Duodenal mucosa (tissue), 2 donors: ENCODE data around the gene PWWP2B.
A peak's percentile ranks its signal among the peaks of the same experiment; 100 is the strongest.
"Not testable (repeated sequence)": the region's sequence is repeated elsewhere in the genome, so short reads cannot be mapped to it uniquely, and the experiment has no call there.

Experiments
- H3K27ac ChIP-seq: one replicate; pipeline ENCODE4 v1.7.0; 2013; ENCODE audit warnings: low read depth, low read length
- H3K27me3 ChIP-seq, 2 donors: one replicate each; pipeline ENCODE4 v1.7.0; 2013; ENCODE audit warnings: low read length in 2 of 2, control low read depth in 1 of 2; ENCODE audit not compliant: insufficient read depth in 2 of 2, control insufficient read depth in 1 of 2
- H3K36me3 ChIP-seq, 2 donors: one replicate each; pipeline ENCODE4 v1.7.0; 2013; ENCODE audit warnings: low read length in 2 of 2, control low read depth in 1 of 2; ENCODE audit not compliant: insufficient read depth in 2 of 2, control insufficient read depth in 1 of 2
- H3K4me1 ChIP-seq, 2 donors: one replicate each; pipeline ENCODE4 v1.7.0; 2013; ENCODE audit warnings: low read length in 2 of 2, control low read depth in 1 of 2; ENCODE audit not compliant: insufficient read depth in 2 of 2, control insufficient read depth in 1 of 2
- H3K4me3 ChIP-seq, 2 donors: one replicate each; pipeline ENCODE4 v1.7.0; 2013; ENCODE audit warnings: low read length in 2 of 2, low read depth in 1 of 2
- H3K9ac ChIP-seq, 2 donors: one replicate each; pipeline ENCODE4 v1.7.0; 2013; ENCODE audit warnings: low read length in 2 of 2, low read depth in 1 of 2
- H3K9me3 ChIP-seq, 2 donors: one replicate each; pipeline ENCODE4 v1.7.0; 2013; ENCODE audit warnings: low read length in 2 of 2, control low read depth in 1 of 2; ENCODE audit not compliant: control insufficient read depth in 1 of 2

PWWP2B gene

GRCh38 chr10:132397036-132397541, at the start of gene PWWP2B:
TSS of gene PWWP2B (plus strand) at chr10:132397200. CDS start at chr10:132397227, 27 bp downstream.
- Histone ChIP-seq H3K27ac (peak within 1 kb of the TSS; percentile 84), H3K27me3 (no peaks in the 10 kb centered on the region), H3K36me3 (no peaks in the 10 kb centered on the region), H3K9me3 (no peaks in the 10 kb centered on the region), H3K9ac (peak within 1 kb of the TSS; percentile 64 to 74), H3K4me3 (peak within 1 kb of the TSS; percentile 78), H3K4me1 (peaks cover 31 to 36% of the 10 kb centered on the region in 2 donors)

GRCh38 chr10:132347211-132347930, 49.6 kb upstream of the PWWP2B start:
- Histone ChIP-seq H3K4me1 (no peaks in the 10 kb centered on the region), H3K9me3 (no peaks in the 10 kb centered on the region), H3K4me3 (no peak overlapping the region), H3K36me3 (peaks cover 6 to 27% of the 10 kb centered on the region in 2 donors), H3K27me3 (no peaks in the 10 kb centered on the region), H3K9ac (no peak overlapping the region), H3K27ac (no peak overlapping the region)

- Histone ChIP-seq H3K27me3 (no peaks in the 10 kb centered on the region), H3K9ac (no peak overlapping the region), H3K9me3 (no peaks in the 10 kb centered on the region), H3K36me3 (peaks cover 6 to 27% of the 10 kb centered on the region in 2 donors), H3K4me3 (no peak overlapping the region), H3K27ac (no peak overlapping the region), H3K4me1 (no peaks in the 10 kb centered on the region)
Measured at GRCh38 chr10:132347931-132348267, 49.1 kb upstream of the PWWP2B start.

- H3K27me3 ChIP-seq = no peaks in the 10 kb centered on the region
- H3K27ac ChIP-seq = no peak overlapping the region
- no peaks in the 10 kb centered on the region for H3K9me3 ChIP-seq
- H3K36me3 ChIP-seq = peaks cover 3 to 17% of the 10 kb centered on the region in 2 donors
- H3K4me1 ChIP-seq = no peaks in the 10 kb centered on the region
- H3K4me3 ChIP-seq = no peak overlapping the region
- H3K9ac ChIP-seq = no peak overlapping the region
Measured at GRCh38 chr10:132349766-132350165, 47.2 kb upstream of the PWWP2B start.

DNA sequence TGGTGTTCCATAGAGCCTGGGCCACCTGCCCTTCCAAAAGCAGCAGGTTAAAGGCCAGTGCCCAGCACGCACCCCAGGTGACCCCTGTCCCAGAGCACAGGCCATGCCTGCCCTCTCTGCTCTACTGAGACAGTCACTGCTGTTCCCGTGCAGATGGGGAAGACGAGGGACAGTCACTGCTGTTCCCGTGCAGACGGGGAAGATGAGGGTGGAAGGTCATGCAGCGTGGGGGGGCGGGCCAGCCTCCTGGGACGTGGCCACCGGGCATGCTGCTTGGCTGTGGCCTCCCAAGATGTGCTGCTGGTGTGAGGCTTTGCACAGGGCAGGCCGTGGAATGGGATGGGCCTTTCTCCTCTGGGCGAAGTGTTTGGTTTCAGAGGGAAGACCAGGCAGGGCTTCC, 46.6 kb upstream of the PWWP2B start:
- Histone ChIP-seq H3K9ac (no peak overlapping the region), H3K9me3 (no peaks in the 10 kb centered on the region), H3K4me1 (no peaks in the 10 kb centered on the region), H3K36me3 (peaks cover 3 to 15% of the 10 kb centered on the region in 2 donors), H3K27me3 (no peaks in the 10 kb centered on the region), H3K27ac (no peak overlapping the region), H3K4me3 (no peak overlapping the region)

GRCh38 chr10:132350946-132351345, 46.1 kb upstream of the PWWP2B start:
- Histone ChIP-seq H3K27ac (no peak overlapping the region), H3K9ac (no peak overlapping the region), H3K4me1 (no peaks in the 10 kb centered on the region), H3K36me3 (peaks cover 3 to 12% of the 10 kb centered on the region in 2 donors), H3K9me3 (no peaks in the 10 kb centered on the region), H3K4me3 (no peak overlapping the region), H3K27me3 (no peaks in the 10 kb centered on the region)

DNA sequence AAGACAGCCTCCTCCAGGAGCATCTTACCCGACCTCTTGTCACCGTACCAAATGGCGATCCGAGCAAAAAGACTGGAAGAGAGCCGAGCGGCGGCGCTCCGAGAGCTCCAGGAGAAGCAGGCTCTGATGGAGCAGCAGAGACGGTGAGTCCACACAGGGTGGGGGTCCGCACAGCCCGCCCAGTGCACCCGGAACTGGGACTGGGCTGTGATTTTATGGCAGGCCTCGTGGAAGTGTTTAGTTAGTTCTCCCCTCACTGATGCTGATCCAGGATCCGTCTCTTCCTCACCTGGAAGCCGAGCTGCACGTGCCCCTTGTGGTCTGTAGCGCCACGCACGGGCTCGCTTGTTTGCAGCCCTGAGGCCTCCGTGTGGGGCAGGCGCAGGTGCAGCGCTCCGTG, 45.4 kb upstream of the PWWP2B start:
- H3K9me3 ChIP-seq = no peaks in the 10 kb centered on the region
- H3K4me1 ChIP-seq = no peaks in the 10 kb centered on the region
- H3K27ac ChIP-seq = no peak overlapping the region
- H3K27me3 ChIP-seq = no peaks in the 10 kb centered on the region
- no peak overlapping the region for H3K9ac ChIP-seq
- H3K4me3 ChIP-seq = no peak overlapping the region
- H3K36me3 ChIP-seq = peaks cover 3 to 13% of the 10 kb centered on the region in 2 donors

GRCh38 chr10:132352462-132353308, 44.3 kb upstream of the PWWP2B start:
- not testable (repeated sequence) for H3K27ac ChIP-seq, H3K9ac ChIP-seq, H3K27me3 ChIP-seq, H3K4me1 ChIP-seq, H3K9me3 ChIP-seq, H3K4me3 ChIP-seq
- H3K36me3 ChIP-seq = peaks cover 3 to 13% of the 10 kb centered on the region in 2 donors

- Histone ChIP-seq H3K27me3 (no peaks in the 10 kb centered on the region), H3K4me3 (no peak overlapping the region), H3K4me1 (no peaks in the 10 kb centered on the region), H3K9me3 (no peaks in the 10 kb centered on the region), H3K9ac (no peak overlapping the region), H3K27ac (no peak overlapping the region), H3K36me3 (peaks cover 3 to 9% of the 10 kb centered on the region in 2 donors)
Measured at GRCh38 chr10:132353456-132354355, 43.3 kb upstream of the PWWP2B start.
